MM.1S (cell line): ENCODE results near the gene LGALS9B.
"Not testable (repeated sequence)": the region's sequence is repeated elsewhere in the genome, so short reads cannot be mapped to it uniquely, and the experiment has no call there.

Experiments
- DNase-seq: peaks from one replicate; pipeline ENCODE4 v3.0.0-alpha.2; 2015
- H2AFZ ChIP-seq: fragments of 300-600 bp; sonication (generic); 2 replicates; pipeline ENCODE4 v1.6.0; 2016; ENCODE audit warnings: antibody characterized with exemption, low read length
- H3F3A ChIP-seq: fragments of 300-600 bp; sonication (generic); 2 replicates; pipeline ENCODE4 v1.6.1; 2016; ENCODE audit warnings: mild to moderate bottlenecking, antibody characterized with exemption, low read length, moderate library complexity, mixed read lengths; ENCODE audit not compliant: insufficient read depth
- H3K27ac ChIP-seq: fragments of 300-600 bp; sonication (generic); 2 replicates; pipeline ENCODE4 v1.5.1; 2016; ENCODE audit warnings: mild to moderate bottlenecking, low read length
- H3K27me3 ChIP-seq: fragments of 300-600 bp; sonication (generic); replicated peaks from 2 replicates; pipeline ENCODE4 v1.6.0; 2016; ENCODE audit warnings: low read length; ENCODE audit not compliant: insufficient read depth
- H3K36me3 ChIP-seq: fragments of 300-600 bp; sonication (generic); replicated peaks from 2 replicates; pipeline ENCODE4 v1.6.1; 2016; ENCODE audit warnings: mild to moderate bottlenecking, low read length, mixed read lengths; ENCODE audit not compliant: insufficient read depth
- H3K4me1 ChIP-seq: fragments of 300-600 bp; sonication (generic); 2 replicates; pipeline ENCODE4 v1.6.1; 2016; ENCODE audit warnings: low read length, mixed read lengths
- H3K4me2 ChIP-seq: fragments of 300-600 bp; sonication (generic); 2 replicates; pipeline ENCODE4 v1.6.0; 2016; ENCODE audit warnings: low read depth, low read length
- H3K4me3 ChIP-seq: fragments of 300-600 bp; sonication (generic); 2 replicates; pipeline ENCODE4 v1.5.1; 2016; ENCODE audit warnings: low read length, mixed read lengths
- H3K79me2 ChIP-seq: fragments of 300-600 bp; sonication (generic); 2 replicates; pipeline ENCODE4 v1.6.1; 2016; ENCODE audit warnings: mixed run types, low read length, mixed read lengths
- H3K9ac ChIP-seq: fragments of 300-600 bp; sonication (generic); 2 replicates; pipeline ENCODE4 v1.6.1; 2016; ENCODE audit warnings: low read length, mixed read lengths
- H3K9me2 ChIP-seq: fragments of 300-600 bp; sonication (generic); replicated peaks from 2 replicates; pipeline ENCODE4 v1.6.1; 2016; ENCODE audit warnings: mild to moderate bottlenecking, low read length, mixed read lengths; ENCODE audit not compliant: insufficient read depth
- H3K9me3 ChIP-seq: fragments of 300-600 bp; sonication (generic); replicated peaks from 2 replicates; pipeline ENCODE4 v1.6.1; 2016; ENCODE audit warnings: mild to moderate bottlenecking, low read length, mixed read lengths; ENCODE audit not compliant: insufficient read depth
- H4K20me1 ChIP-seq: fragments of 300-600 bp; sonication (generic); 2 replicates; pipeline ENCODE4 v1.6.1; 2016; ENCODE audit warnings: mild to moderate bottlenecking, low read length, moderate library complexity, mixed read lengths; ENCODE audit not compliant: insufficient read depth

LGALS9B gene

DNA sequence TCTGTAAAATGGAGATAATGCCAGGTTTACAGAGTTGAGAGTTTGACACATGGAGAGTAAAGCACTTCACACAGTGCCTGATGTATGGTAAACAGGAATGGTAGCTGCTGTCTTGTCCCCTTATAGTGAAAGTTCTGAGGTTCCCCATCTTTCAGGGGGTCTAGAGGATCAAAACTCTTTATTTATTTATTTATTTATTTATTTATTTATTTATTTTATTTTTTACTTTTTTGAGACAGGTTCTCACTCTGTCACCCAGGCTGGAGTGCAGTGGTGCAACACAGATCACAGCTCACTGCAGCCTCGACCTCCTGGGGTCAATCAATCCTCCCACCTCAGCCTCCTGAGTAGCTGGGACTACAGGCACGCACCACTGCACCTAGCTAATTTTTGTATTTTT is 40.1 kb downstream of the LGALS9B start:
- H3K27me3 ChIP-seq, H4K20me1 ChIP-seq, H3K9me2 ChIP-seq, H3K36me3 ChIP-seq, H3K9me3 ChIP-seq, H3K4me2 ChIP-seq, H3F3A ChIP-seq, H3K27ac ChIP-seq, H3K4me3 ChIP-seq, H2AFZ ChIP-seq, H3K9ac ChIP-seq, H3K79me2 ChIP-seq, H3K4me1 ChIP-seq, DNase-seq: not testable (repeated sequence)

DNA sequence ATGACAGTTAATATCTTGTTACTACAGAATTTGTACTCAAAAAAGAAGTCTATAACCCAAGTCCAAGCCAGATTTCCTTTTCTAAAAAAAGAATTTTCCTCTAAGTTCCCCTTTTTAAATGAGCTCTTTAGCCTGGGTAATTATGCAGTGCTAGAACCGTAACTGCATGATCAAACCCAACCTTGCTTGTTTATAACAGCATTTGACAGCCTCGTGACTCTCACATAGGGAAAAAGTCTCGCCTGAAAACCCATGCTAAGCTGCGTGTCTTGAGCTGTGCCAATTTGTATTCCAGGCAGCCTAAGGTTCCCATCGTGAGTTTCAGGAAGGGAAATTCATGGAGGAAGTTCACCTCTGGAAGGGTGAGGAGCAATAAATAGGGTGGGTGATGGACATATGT is 44.5 kb downstream of the LGALS9B start:
- not testable (repeated sequence) for H3K9ac ChIP-seq, H3K9me2 ChIP-seq, H3K27ac ChIP-seq, H2AFZ ChIP-seq, H3K4me2 ChIP-seq, H3F3A ChIP-seq, H3K79me2 ChIP-seq, H3K4me3 ChIP-seq, H3K36me3 ChIP-seq, H3K4me1 ChIP-seq, H3K9me3 ChIP-seq, H4K20me1 ChIP-seq, H3K27me3 ChIP-seq, DNase-seq

DNA sequence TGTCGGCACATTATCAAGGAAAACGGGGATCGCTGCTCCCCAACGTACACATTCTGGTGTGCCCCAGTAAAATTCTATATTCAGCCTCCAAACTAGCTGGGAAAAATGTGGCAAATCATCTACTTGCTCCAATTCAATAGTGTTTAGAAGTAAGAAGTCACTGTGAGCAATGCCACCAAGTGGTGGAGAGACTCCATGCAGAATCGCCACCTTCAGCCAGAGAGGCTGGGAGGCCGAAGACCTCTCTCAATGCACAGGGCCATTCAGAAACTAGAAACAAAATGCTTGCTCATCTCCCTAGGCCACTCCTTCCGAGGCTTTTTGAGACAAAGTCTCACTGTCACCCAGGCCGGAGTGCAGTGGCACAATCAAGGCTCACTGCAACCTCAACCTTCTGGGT is 48.5 kb downstream of the LGALS9B start:
- not testable (repeated sequence) for H3K4me2 ChIP-seq

DNA sequence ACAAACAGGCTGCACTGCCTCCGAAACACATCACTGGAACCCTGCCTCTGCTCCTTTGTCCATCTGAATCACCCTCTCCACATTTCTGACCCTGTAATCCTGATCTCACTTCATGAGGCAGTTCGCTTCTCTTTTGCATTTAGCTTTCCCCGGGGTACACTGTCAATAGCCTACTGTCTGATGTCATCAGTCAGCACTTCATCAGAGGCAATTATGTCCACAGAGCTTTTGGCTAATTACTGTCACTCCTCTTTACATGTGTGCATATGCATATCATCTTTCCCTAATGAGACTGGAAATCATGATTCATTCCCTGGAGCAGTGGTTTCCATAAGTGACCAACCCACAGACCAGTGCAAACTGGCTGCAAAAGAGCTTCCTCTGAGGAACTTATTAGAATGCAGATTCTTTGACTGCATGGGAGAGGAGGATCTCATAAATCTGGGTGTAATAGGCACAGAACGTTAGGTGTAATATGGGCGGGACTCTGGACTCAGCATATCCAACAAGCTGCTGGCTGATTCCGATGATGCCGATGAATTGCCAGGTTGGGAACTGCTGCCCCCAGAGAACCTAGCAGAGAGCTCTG is 49.8 kb downstream of the LGALS9B start:
- H3K4me1 ChIP-seq, DNase-seq: not testable (repeated sequence)

More for the DNA sequence above, 48.5 kb downstream of the LGALS9B start:
- not testable (repeated sequence) for H4K20me1 ChIP-seq, H3F3A ChIP-seq, H3K9me3 ChIP-seq, DNase-seq, H3K4me1 ChIP-seq, H3K9ac ChIP-seq, H3K27ac ChIP-seq, H3K4me3 ChIP-seq, H3K36me3 ChIP-seq, H3K79me2 ChIP-seq, H3K9me2 ChIP-seq, H2AFZ ChIP-seq, H3K27me3 ChIP-seq

DNA sequence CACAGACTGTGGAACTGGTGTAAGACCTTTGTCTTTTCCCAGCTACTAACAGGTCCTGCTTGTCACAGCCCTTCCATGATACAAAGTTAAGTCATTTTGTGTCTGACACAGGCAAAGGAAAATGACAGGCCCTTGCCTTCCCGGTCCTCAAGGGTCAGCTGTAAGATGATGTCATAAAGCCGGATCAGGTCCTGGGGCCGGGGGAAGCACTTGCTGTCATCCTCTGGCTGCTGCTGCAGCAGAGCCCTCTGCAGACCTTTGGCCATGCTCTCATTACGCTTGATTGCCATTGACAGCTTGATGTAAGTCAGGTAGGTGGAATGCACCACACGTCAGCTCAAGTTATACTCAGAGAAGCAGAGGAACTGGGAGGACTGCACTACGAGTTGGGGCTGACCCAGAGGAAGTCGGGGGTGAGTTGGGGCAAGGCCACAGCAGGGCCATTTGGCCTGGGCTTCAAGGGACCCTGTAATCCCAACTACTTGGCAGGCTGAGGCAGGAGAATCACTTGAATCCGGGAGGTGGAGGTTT is 50.9 kb downstream of the LGALS9B start:
- H3K4me1 ChIP-seq, H2AFZ ChIP-seq, H3K79me2 ChIP-seq, H3F3A ChIP-seq, H3K4me2 ChIP-seq, H3K4me3 ChIP-seq, H3K27me3 ChIP-seq, H3K9me2 ChIP-seq, DNase-seq, H3K27ac ChIP-seq, H3K9me3 ChIP-seq, H4K20me1 ChIP-seq, H3K36me3 ChIP-seq, H3K9ac ChIP-seq: not testable (repeated sequence)

More for the DNA sequence above, 49.8 kb downstream of the LGALS9B start:
- H3K9me3 ChIP-seq, H4K20me1 ChIP-seq, H3K27ac ChIP-seq, H3K79me2 ChIP-seq, H2AFZ ChIP-seq, H3K9ac ChIP-seq, H3K4me2 ChIP-seq, H3K9me2 ChIP-seq, H3K27me3 ChIP-seq, H3K4me3 ChIP-seq, H3K36me3 ChIP-seq, H3F3A ChIP-seq: not testable (repeated sequence)

DNA sequence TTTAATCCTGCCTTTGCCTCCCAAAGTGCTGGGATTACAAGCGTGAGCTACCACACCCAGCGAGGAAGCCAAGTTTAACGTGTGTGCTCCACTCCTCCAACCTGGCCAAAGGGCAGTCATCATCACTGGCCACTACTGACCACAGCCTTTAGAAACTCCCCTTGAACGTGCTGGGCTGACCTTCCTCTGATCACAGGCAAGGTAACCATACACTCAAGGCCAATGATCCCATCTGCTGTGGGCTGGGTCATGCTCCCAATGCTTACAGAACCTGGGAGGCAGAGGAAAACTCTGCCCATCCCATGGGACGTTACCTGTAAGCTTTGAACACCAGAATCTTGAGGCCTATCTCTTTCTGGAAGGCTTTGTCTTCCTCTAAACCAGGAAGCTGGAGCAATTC is 51.9 kb downstream of the LGALS9B start:
- not testable (repeated sequence) for H3K4me3 ChIP-seq, H3K36me3 ChIP-seq, H3K27ac ChIP-seq, H3K79me2 ChIP-seq, H3K4me2 ChIP-seq, H3K9me3 ChIP-seq, DNase-seq, H3K4me1 ChIP-seq, H3K27me3 ChIP-seq, H3K9ac ChIP-seq, H3K9me2 ChIP-seq, H2AFZ ChIP-seq, H3F3A ChIP-seq, H4K20me1 ChIP-seq

DNA sequence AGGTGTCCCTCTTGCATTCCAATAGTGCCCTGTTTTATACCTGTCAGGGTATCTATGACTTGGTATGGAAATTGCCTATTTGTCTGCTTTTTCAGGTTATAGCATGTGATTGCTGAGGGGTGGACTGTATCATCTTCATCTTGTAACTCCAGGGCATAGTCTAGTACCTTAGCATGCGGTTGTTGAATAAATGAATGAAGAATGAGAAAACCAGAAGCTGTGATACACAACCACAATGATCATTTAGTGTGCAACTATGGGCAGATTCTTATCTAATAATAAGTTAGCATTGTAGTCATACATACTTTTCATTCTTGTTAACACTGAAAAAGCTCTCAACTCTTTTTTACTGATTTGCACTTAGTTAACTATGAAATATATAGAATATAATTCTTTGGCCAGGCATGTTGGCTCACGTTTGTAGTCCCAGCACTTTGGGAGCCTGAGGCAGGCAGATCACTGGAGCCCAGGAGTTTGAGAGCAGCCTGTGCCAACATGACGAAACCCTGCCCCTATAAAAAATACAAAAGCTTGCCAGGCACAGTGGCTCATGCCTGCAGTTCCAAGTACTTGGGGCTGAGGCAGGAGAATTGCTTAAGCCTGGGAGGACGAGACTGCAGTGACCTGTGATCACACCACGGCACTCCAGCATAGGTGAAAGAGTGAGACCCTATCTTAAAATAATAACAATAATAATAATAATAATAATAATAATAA is 65.9 kb downstream of the LGALS9B start:
- not testable (repeated sequence) for H4K20me1 ChIP-seq, H3K9me3 ChIP-seq, H3K36me3 ChIP-seq, H2AFZ ChIP-seq, H3K27ac ChIP-seq, H3F3A ChIP-seq, H3K4me2 ChIP-seq, H3K9ac ChIP-seq, H3K27me3 ChIP-seq, H3K4me3 ChIP-seq, H3K9me2 ChIP-seq, H3K79me2 ChIP-seq, DNase-seq, H3K4me1 ChIP-seq
